ENCODE measurements around the gene IRX1. TPM values are rescaled to one million over a fixed set of nuclear protein-coding genes. Genes with fewer than 3 reads are reported as not detected.

IRX1 gene
- polyA plus RNA-seq, 1 of the 3 experiments (the other 2 are of a cell fraction), result not detected

DNA sequence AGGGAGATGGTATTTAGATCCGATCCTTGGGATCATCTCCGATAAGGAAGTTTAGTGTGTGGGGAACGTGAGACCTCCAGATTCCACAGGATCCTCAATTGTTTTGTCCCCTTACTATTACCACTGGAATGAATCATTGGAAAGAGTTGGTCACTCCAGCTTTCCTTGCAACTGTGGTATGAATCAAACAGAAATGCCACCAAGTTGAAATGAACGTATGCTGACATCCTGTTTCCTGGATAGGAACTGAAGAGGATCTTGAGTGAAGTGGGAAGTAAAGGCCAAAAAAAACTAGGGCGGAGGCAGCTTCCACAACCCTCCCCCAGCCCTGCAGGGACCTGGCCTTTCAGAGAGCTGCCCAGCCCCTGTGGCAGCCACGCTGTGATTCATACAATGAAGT, 23.9 kb downstream of the IRX1 start:
- Histone ChIP-seq H3K4me2 (no peak overlapping the region), H3K27ac (ENCODE audit: low read depth in 2 of 2, low read length in 1 of 2) (no peak overlapping the region), H3K36me3 (replicated peaks in 1 of 2; ENCODE audit: control insufficient read depth in 1 of 2, insufficient read depth in 2 of 2, low read length in 1 of 2) (no peaks in the 10 kb centered on the region), H3K9ac (no peak overlapping the region), H3K79me2 (ENCODE audit: insufficient read depth) (no peaks in the 10 kb centered on the region), H4K20me1 (ENCODE audit: insufficient read depth) (no peaks in the 10 kb centered on the region), H2AFZ (ENCODE audit: low read depth) (no peak overlapping the region), H3K9me2 (no peaks in the 10 kb centered on the region), H3K4me3 (ENCODE audit: low read depth in 2 of 2, low read length in 1 of 2) (no peak overlapping the region), H3K9me3 (no peaks in the 10 kb centered on the region), H3F3A (replicated peaks; ENCODE audit: insufficient read depth) (no peaks in the 10 kb centered on the region), H3K27me3 (ENCODE audit: insufficient read depth) (peaks cover 6% of the 10 kb centered on the region; the same call in 1 of the 2 replicates), H3K4me1 (ENCODE audit: control insufficient read depth in 1 of 2, insufficient read depth in 2 of 2, low read depth in 1 of 2, low read length in 1 of 2) (no peaks in the 10 kb centered on the region)
- TF ChIP-seq USF1 (IDR thresholded peaks at IDR 0.05; ENCODE audit: borderline replicate concordance, low read depth) (no peak), FOXM1 (IDR thresholded peaks at IDR 0.05; ENCODE audit: low read depth) (no peak), FOSL2 (IDR thresholded peaks at IDR 0.05; ENCODE audit: borderline replicate concordance, low read depth) (no peak), RCOR1 (IDR thresholded peaks at IDR 0.05; ENCODE audit: low read length) (no peak), IRF3 (IDR thresholded peaks at IDR 0.05; ENCODE audit: low read depth, low read length) (no peak), NFIC (IDR thresholded peaks at IDR 0.05; ENCODE audit: borderline replicate concordance) (no peak), FOXJ3 (CRISPR knock-in tag; IDR thresholded peaks at IDR 0.05) (no peak), JUND (IDR thresholded peaks at IDR 0.05) (no peak), MEF2A (IDR thresholded peaks at IDR 0.05; ENCODE audit: borderline replicate concordance, low read depth) (no peak), POLR2AphosphoS5 (IDR thresholded peaks at IDR 0.05; ENCODE audit: low read depth, low read length) (no peak), TCF12 (IDR thresholded peaks at IDR 0.05) (no peak), TEAD4 (IDR thresholded peaks at IDR 0.05; ENCODE audit: borderline replicate concordance, insufficient read depth) (no peak), SIN3A (IDR thresholded peaks at IDR 0.05; ENCODE audit: borderline replicate concordance, low read depth, low read length) (no peak), RAD21 (IDR thresholded peaks at IDR 0.05; ENCODE audit: low read length) (no peak)
- TF ChIP-seq, protein P1, sequence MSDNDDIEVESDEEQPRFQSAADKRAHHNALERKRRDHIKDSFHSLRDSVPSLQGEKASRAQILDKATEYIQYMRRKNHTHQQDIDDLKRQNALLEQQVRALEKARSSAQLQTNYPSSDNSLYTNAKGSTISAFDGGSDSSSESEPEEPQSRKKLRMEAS (IDR thresholded peaks at IDR 0.05; ENCODE audit: low read depth), result no peak
- TF ChIP-seq, protein P2, sequence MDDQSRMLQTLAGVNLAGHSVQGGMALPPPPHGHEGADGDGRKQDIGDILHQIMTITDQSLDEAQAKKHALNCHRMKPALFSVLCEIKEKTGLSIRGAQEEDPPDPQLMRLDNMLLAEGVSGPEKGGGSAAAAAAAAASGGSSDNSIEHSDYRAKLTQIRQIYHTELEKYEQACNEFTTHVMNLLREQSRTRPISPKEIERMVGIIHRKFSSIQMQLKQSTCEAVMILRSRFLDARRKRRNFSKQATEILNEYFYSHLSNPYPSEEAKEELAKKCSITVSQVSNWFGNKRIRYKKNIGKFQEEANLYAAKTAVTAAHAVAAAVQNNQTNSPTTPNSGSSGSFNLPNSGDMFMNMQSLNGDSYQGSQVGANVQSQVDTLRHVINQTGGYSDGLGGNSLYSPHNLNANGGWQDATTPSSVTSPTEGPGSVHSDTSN (IDR thresholded peaks at IDR 0.05), result no peak
- TF ChIP-seq, protein P3, sequence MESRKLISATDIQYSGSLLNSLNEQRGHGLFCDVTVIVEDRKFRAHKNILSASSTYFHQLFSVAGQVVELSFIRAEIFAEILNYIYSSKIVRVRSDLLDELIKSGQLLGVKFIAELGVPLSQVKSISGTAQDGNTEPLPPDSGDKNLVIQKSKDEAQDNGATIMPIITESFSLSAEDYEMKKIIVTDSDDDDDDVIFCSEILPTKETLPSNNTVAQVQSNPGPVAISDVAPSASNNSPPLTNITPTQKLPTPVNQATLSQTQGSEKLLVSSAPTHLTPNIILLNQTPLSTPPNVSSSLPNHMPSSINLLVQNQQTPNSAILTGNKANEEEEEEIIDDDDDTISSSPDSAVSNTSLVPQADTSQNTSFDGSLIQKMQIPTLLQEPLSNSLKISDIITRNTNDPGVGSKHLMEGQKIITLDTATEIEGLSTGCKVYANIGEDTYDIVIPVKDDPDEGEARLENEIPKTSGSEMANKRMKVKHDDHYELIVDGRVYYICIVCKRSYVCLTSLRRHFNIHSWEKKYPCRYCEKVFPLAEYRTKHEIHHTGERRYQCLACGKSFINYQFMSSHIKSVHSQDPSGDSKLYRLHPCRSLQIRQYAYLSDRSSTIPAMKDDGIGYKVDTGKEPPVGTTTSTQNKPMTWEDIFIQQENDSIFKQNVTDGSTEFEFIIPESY (IDR thresholded peaks at IDR 0.05; ENCODE audit: borderline replicate concordance, low read depth), result no peak
- DNase-seq, result no peak
- 8% methylated on average over 6 of the region's 6 CpGs for WGBS (ENCODE audit: low lambda C conversion rate)
- CTCF ChIA-PET, result no interaction called here
- POLR2A ChIA-PET, result no interaction called here
